Measurements from ENCODE around the gene CDK1. TPM values are rescaled to one million over a fixed set of nuclear protein-coding genes. Genes with fewer than 3 reads are reported as not detected.
A peak's percentile ranks its signal among the peaks of the same experiment; 100 is the strongest.

Gene CDK1
- total RNA-seq = 5.8 and 6.5 TPM in 2 replicates

DNA sequence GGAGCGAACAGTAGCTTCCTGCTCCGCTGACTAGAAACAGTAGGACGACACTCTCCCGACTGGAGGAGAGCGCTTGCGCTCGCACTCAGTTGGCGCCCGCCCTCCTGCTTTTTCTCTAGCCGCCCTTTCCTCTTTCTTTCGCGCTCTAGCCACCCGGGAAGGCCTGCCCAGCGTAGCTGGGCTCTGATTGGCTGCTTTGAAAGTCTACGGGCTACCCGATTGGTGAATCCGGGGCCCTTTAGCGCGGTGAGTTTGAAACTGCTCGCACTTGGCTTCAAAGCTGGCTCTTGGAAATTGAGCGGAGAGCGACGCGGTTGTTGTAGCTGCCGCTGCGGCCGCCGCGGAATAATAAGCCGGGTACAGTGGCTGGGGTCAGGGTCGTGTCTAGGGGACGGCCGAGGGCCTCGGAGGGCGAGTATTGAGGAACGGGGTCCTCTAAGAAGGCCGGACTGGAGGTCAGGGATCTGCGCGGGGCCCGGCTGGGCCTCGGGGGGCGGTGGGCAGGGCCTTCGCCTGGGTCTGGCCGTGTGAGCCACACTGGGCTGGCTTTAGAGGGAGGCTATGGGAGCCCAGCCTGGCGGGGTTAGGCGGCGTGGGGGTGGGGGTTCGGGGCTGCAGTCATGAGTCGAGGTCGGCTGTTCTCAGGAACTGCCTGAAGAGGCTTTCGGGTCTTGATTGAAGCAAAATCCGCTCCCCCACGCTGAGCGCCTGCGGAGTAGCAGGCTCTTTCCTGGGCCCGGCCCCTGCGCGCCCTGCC, at the start of gene CDK1:
Gene CDK1 (plus strand): TSS at position 265 of the 757 bp plus-strand sequence. CDS start 1,688 bp downstream, outside the sequence.
- Histone ChIP-seq H3K4me1 (ENCODE audit: insufficient read depth, low read length) (peaks cover 33% of the 10 kb centered on the region), H3K79me2 (ENCODE audit: insufficient read depth, low read length) (peaks cover 51% of the 10 kb centered on the region), H2AFZ (ENCODE audit: low read length) (peak within 1 kb of the TSS; percentile 93), H3K4me2 (ENCODE audit: insufficient read depth, low read length) (peak within 1 kb of the TSS; percentile 88), H3K4me3 (ENCODE audit: insufficient read depth, low read length) (peak within 1 kb of the TSS; percentile 89), H4K20me1 (ENCODE audit: insufficient read depth, low read length) (no peaks in the 10 kb centered on the region), H3K36me3 (ENCODE audit: insufficient read depth, low read length) (no peaks in the 10 kb centered on the region), H3K9me3 (ENCODE audit: low read depth, low read length) (no peaks in the 10 kb centered on the region), H3K27ac (ENCODE audit: low read depth, low read length) (peak within 1 kb of the TSS; percentile 67), H3K27me3 (ENCODE audit: insufficient read depth, low read length) (no peaks in the 10 kb centered on the region)
- TF ChIP-seq, protein P1, sequence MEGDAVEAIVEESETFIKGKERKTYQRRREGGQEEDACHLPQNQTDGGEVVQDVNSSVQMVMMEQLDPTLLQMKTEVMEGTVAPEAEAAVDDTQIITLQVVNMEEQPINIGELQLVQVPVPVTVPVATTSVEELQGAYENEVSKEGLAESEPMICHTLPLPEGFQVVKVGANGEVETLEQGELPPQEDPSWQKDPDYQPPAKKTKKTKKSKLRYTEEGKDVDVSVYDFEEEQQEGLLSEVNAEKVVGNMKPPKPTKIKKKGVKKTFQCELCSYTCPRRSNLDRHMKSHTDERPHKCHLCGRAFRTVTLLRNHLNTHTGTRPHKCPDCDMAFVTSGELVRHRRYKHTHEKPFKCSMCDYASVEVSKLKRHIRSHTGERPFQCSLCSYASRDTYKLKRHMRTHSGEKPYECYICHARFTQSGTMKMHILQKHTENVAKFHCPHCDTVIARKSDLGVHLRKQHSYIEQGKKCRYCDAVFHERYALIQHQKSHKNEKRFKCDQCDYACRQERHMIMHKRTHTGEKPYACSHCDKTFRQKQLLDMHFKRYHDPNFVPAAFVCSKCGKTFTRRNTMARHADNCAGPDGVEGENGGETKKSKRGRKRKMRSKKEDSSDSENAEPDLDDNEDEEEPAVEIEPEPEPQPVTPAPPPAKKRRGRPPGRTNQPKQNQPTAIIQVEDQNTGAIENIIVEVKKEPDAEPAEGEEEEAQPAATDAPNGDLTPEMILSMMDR (IDR thresholded peaks at IDR 0.05; ENCODE audit: extremely low read depth, low read depth, low read length) = no peak
- peak; percentile 97 for DNase-seq (ENCODE audit: insufficient read length, low spot score, missing footprints)

DNA sequence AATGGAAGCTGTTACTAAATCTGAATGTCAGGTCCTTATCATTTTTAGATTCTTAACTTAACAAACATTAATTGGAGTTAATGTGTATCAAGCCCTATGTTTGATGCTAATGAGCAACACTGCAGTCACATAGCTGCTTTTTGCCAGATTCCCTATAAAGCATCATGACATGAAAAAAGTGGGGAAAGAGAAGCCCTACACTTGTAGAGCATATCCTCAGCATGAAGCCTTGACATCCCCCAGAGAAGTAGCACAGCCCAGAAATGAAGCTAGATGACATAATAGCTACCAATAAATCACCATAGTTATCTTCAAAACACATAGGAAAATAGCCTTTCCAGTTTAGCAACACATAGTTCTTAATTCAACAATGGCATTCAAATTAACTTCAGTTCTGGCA, 49.2 kb upstream of the CDK1 start:
- no peak overlapping the region for H3K4me3 ChIP-seq (ENCODE audit: insufficient read depth, low read length)
- H3K27ac ChIP-seq (ENCODE audit: low read depth, low read length) = no peak overlapping the region
- H4K20me1 ChIP-seq (ENCODE audit: insufficient read depth, low read length) = no peaks in the 10 kb centered on the region
- H3K4me2 ChIP-seq (ENCODE audit: insufficient read depth, low read length) = no peak overlapping the region
- peaks cover 53% of the 10 kb centered on the region for H3K27me3 ChIP-seq (ENCODE audit: insufficient read depth, low read length)
- H3K79me2 ChIP-seq (ENCODE audit: insufficient read depth, low read length) = no peaks in the 10 kb centered on the region
- H3K4me1 ChIP-seq (ENCODE audit: insufficient read depth, low read length) = peaks cover 4% of the 10 kb centered on the region
- no peaks in the 10 kb centered on the region for H3K9me3 ChIP-seq (ENCODE audit: low read depth, low read length)
- H2AFZ ChIP-seq (ENCODE audit: low read length) = no peak overlapping the region
- no peaks in the 10 kb centered on the region for H3K36me3 ChIP-seq (ENCODE audit: insufficient read depth, low read length)
- TF ChIP-seq, protein P1 (IDR thresholded peaks at IDR 0.05; ENCODE audit: extremely low read depth, low read depth, low read length) = no peak
- DNase-seq (ENCODE audit: insufficient read length, low spot score, missing footprints) = no peak

DNA sequence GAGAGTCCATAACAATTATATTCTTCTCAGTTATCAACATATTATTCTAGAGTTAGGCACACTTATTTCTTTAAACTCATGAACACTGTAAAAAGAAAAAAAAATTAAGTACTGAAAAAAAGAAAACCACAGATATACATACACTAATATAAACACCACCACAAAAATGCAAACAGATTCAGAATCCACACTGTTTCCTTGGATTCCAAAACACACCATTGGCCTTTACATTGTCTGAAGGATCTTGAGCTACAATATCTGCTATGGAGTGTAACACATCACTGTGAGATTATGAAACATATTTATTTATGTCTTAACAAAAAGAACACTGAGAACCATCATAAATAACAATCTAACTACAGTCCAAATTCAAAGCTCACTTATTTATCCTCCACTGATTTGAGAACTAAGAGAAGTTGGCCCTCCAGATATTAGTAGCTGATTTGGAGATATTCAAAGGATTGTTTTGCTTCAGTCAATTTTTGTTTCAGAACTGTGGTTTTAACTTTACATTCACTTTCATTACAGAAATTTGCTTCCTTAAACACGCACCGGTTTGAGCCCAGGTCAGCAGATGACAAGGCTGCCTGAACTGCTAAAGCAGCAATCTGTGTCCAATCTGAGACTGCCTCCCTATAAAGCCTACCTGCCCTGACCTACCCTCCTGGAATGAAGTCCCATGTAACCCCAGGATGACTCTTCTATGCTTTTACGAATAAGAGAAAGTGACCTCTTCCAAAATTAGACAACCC, 47.0 kb upstream of the CDK1 start:
- TF ChIP-seq, protein P1 (IDR thresholded peaks at IDR 0.05; ENCODE audit: extremely low read depth, low read depth, low read length) = no peak
- no peak overlapping the region for H3K4me2 ChIP-seq (ENCODE audit: insufficient read depth, low read length)
- no peak overlapping the region for H3K4me3 ChIP-seq (ENCODE audit: insufficient read depth, low read length)
- peaks cover 4% of the 10 kb centered on the region for H3K4me1 ChIP-seq (ENCODE audit: insufficient read depth, low read length)
- no peak overlapping the region for H2AFZ ChIP-seq (ENCODE audit: low read length)
- no peak overlapping the region for H3K27ac ChIP-seq (ENCODE audit: low read depth, low read length)
- H3K79me2 ChIP-seq (ENCODE audit: insufficient read depth, low read length) = no peaks in the 10 kb centered on the region
- no peak for DNase-seq (ENCODE audit: insufficient read length, low spot score, missing footprints)
- peaks cover 70% of the 10 kb centered on the region for H3K27me3 ChIP-seq (ENCODE audit: insufficient read depth, low read length)
- no peaks in the 10 kb centered on the region for H3K9me3 ChIP-seq (ENCODE audit: low read depth, low read length)
- H3K36me3 ChIP-seq (ENCODE audit: insufficient read depth, low read length) = no peaks in the 10 kb centered on the region
- no peaks in the 10 kb centered on the region for H4K20me1 ChIP-seq (ENCODE audit: insufficient read depth, low read length)

All from osteoblast (primary cell).